Measurements from ENCODE around the gene CD247. TPM values are rescaled to one million over a fixed set of nuclear protein-coding genes. Genes with fewer than 3 reads are reported as not detected.

CD247 gene
- total and polyA plus RNA-seq, 2 of the 13 experiments (the other 11 are each of a cell fraction or from before 2014, with no cell fraction given) = 0.20 TPM; not detected in 1

GRCh38 chr1:167442142-167442848, 76.0 kb downstream of the CD247 start (continued):
- no peak for TF ChIP-seq NR2F6 (IDR thresholded peaks at IDR 0.05)
- 0 out of 2 replicates have a peak, but pooled peaks have one; percentile 11 for TF ChIP-seq NR2F6 (CRISPR knock-in tag; IDR thresholded peaks at IDR 0.05)
- 0 out of 2 replicates have a peak, but pooled peaks have one; percentile 52 for TF ChIP-seq MIER2 (CRISPR knock-in tag; IDR thresholded peaks at IDR 0.05)
- no peak for TF ChIP-seq ZNF367 (CRISPR knock-in tag; IDR thresholded peaks at IDR 0.05; ENCODE audit: borderline replicate concordance)
- TF ChIP-seq SRF (IDR thresholded peaks at IDR 0.05; ENCODE audit: low read depth, low read length) = no peak
- TF ChIP-seq ZGPAT (CRISPR knock-in tag; IDR thresholded peaks at IDR 0.05) = peak; percentile 24; the same call in 1 of the 2 replicates
- 0 out of 2 replicates have a peak, but pooled peaks have one; percentile 25 for TF ChIP-seq SOX5 (CRISPR knock-in tag; IDR thresholded peaks at IDR 0.05; ENCODE audit: borderline replicate concordance)
- TF ChIP-seq ZBTB38 (CRISPR knock-in tag; IDR thresholded peaks at IDR 0.05) = no peak
- TF ChIP-seq ZNF292 (CRISPR knock-in tag; IDR thresholded peaks at IDR 0.05; ENCODE audit: borderline replicate concordance, low read depth) = no peak
- peak in 1 of 2 experiments; percentile 72; a peak in 1 of 4 replicates for TF ChIP-seq HMGXB4 (CRISPR knock-in tag; IDR thresholded peaks at IDR 0.05; ENCODE audit: borderline replicate concordance in 1 of 2, low read depth in 1 of 2)
- no peak for TF ChIP-seq ZZZ3 (CRISPR knock-in tag; IDR thresholded peaks at IDR 0.05; ENCODE audit: borderline replicate concordance)
- no peak for TF ChIP-seq JUN (CRISPR knock-in tag; IDR thresholded peaks at IDR 0.05)
- TF ChIP-seq RAD21 (CRISPR knock-in tag; IDR thresholded peaks at IDR 0.05) = peak; percentile 87
- TF ChIP-seq HNRNPH1 (optimal IDR thresholded peaks at IDR 0.05; ENCODE audit: low read depth, low read length) = no peak
- peak; percentile 88 for TF ChIP-seq RXRB (CRISPR knock-in tag; IDR thresholded peaks at IDR 0.05; ENCODE audit: borderline replicate concordance)
- TF ChIP-seq MAFK (conservative IDR thresholded peaks at IDR 0.05 in 1 of 2, IDR thresholded peaks at IDR 0.05 in 1 of 2; ENCODE audit: low read length in 2 of 2) = no peak
- TF ChIP-seq KLF6 (CRISPR knock-in tag; IDR thresholded peaks at IDR 0.05) = no peak
- TF ChIP-seq ZBED4 (CRISPR knock-in tag; IDR thresholded peaks at IDR 0.05; ENCODE audit: borderline replicate concordance) = no peak
- TF ChIP-seq TBX3 (IDR thresholded peaks at IDR 0.05; ENCODE audit: borderline replicate concordance) = no peak
- TF ChIP-seq MYNN (CRISPR knock-in tag; IDR thresholded peaks at IDR 0.05; ENCODE audit: low read depth) = no peak
- no peak for TF ChIP-seq ZNF441 (CRISPR knock-in tag; IDR thresholded peaks at IDR 0.05; ENCODE audit: borderline replicate concordance)
- TF ChIP-seq ERF (CRISPR knock-in tag; IDR thresholded peaks at IDR 0.05) = 0 out of 2 replicates have a peak, but pooled peaks have one; percentile 42
- peak; percentile 41; the same call in 1 of the 2 replicates for TF ChIP-seq GATAD2A (CRISPR knock-in tag; IDR thresholded peaks at IDR 0.05)
